Calu3 (cell line): ENCODE results near the gene MAP3K4. TPM values are rescaled to one million over a fixed set of nuclear protein-coding genes. Genes with fewer than 3 reads are reported as not detected.
"Not testable (repeated sequence)": the region's sequence is repeated elsewhere in the genome, so short reads cannot be mapped to it uniquely, and the experiment has no call there.

ENCODE experiments used
- BruUV-seq: library from RNA; stranded (reverse); fragments of 400-500 nt; replicated peaks from 2 replicates; lab custom pipeline; 2021; lab: Mats Ljungman, UMichigan
- CTCF ChIA-PET: fragments of 300-600 bp; sonication (Branson Sonifier 250); formaldehyde crosslinking; loops from one replicate; lab custom pipeline; 2022; ENCODE audit warnings: antibody characterized with exemption; lab: Charles Lee
- DNase-seq: peaks from one replicate; pipeline ENCODE4 v3.0.0; 2022
- H3K27ac Mint-ChIP-seq: one replicate; pipeline ENCODE4 v1.8.0; 2022; ENCODE audit warnings: mixed read lengths; ENCODE audit not compliant: unreplicated experiment
- H3K27me3 Mint-ChIP-seq: one replicate; pipeline ENCODE4 v1.8.0; 2022; ENCODE audit warnings: mixed read lengths; ENCODE audit not compliant: unreplicated experiment
- H3K36me3 Mint-ChIP-seq: one replicate; pipeline ENCODE4 v1.8.0; 2022; ENCODE audit warnings: mild to moderate bottlenecking, moderate library complexity, mixed read lengths; ENCODE audit not compliant: insufficient read depth, unreplicated experiment
- H3K4me1 Mint-ChIP-seq: one replicate; pipeline ENCODE4 v1.8.0; 2022; ENCODE audit warnings: mild to moderate bottlenecking, low read depth, mixed read lengths; ENCODE audit not compliant: unreplicated experiment
- H3K4me3 Mint-ChIP-seq: one replicate; pipeline ENCODE4 v1.8.0; 2022; ENCODE audit warnings: mild to moderate bottlenecking, low read depth, moderate library complexity, mixed read lengths; ENCODE audit not compliant: unreplicated experiment
- H3K9me3 Mint-ChIP-seq: one replicate; pipeline ENCODE4 v1.8.0; 2022; ENCODE audit warnings: low read depth, mixed read lengths; ENCODE audit not compliant: unreplicated experiment
- intact Hi-C: fragments of 100-400 bp; cut with micrococcal nuclease; formaldehyde crosslinking; loops from one replicate; pipeline ENCODE4 v1.10.0; 2022; ENCODE audit not compliant: unreplicated experiment
- total RNA-seq: library from RNA; stranded (reverse); gene quantifications from 2 replicates; pipeline ENCODE4 v1.2.3, GENCODE V29; 2022
- TF ChIP-seq, protein P1 (sequence below): fragments of 200-600 bp; IDR thresholded peaks from one replicate; pipeline ENCODE4 v1.8.0; 2022; ENCODE audit warnings: antibody characterized with exemption; ENCODE audit not compliant: unreplicated experiment

MAP3K4 gene
- total RNA-seq, 1 experiment from 2014 or later, result 62.2 TPM

DNA sequence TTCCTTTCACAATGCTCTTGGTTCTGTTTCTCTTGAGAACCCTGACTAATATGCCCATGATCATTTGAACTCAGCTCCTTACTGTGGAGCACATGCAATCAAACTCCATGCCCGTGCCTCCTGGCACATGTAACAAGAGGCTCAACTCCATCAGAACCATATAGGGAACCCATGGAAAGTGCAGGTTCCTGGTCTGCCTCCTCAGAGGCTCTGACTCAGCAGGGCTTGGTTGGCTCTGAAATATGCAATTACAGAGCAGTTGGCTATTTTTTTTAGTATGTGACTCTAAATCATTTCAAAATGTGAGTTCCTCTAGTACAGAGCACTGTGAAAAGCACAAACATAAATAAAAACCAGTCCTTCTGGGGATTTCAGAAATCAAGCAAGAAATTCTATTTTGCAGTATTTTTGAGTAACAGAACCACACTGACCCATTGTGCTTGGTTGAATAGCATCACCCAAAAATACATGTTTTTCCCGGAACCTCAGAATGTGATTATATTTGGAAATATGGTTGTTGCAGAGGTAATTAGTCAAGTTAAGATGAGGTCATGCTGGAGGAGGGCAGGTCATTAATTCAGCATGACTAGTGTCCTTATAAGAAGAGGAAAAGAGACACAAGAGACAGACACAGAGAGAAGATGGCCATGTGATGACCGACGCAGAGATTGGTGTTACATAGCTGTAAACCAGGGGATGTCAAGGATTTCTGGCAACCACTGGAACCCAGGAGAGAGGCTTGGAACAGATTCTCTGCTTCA lies 13.2 kb upstream of the MAP3K4 start:
- DNase-seq, result no peak
- Mint-ChIP-seq H3K36me3 (no peaks in the 10 kb centered on the region), H3K4me3 (no peak overlapping the region), H3K27ac (no peak overlapping the region), H3K4me1 (no peaks in the 10 kb centered on the region), H3K9me3 (no peaks in the 10 kb centered on the region), H3K27me3 (peaks cover 14% of the 10 kb centered on the region)
- BruUV-seq, result no TSS peak
- intact Hi-C loops, result no loop called here
- CTCF ChIA-PET, result no interaction called here
- TF ChIP-seq, protein P1, sequence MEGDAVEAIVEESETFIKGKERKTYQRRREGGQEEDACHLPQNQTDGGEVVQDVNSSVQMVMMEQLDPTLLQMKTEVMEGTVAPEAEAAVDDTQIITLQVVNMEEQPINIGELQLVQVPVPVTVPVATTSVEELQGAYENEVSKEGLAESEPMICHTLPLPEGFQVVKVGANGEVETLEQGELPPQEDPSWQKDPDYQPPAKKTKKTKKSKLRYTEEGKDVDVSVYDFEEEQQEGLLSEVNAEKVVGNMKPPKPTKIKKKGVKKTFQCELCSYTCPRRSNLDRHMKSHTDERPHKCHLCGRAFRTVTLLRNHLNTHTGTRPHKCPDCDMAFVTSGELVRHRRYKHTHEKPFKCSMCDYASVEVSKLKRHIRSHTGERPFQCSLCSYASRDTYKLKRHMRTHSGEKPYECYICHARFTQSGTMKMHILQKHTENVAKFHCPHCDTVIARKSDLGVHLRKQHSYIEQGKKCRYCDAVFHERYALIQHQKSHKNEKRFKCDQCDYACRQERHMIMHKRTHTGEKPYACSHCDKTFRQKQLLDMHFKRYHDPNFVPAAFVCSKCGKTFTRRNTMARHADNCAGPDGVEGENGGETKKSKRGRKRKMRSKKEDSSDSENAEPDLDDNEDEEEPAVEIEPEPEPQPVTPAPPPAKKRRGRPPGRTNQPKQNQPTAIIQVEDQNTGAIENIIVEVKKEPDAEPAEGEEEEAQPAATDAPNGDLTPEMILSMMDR, result no peak

DNA sequence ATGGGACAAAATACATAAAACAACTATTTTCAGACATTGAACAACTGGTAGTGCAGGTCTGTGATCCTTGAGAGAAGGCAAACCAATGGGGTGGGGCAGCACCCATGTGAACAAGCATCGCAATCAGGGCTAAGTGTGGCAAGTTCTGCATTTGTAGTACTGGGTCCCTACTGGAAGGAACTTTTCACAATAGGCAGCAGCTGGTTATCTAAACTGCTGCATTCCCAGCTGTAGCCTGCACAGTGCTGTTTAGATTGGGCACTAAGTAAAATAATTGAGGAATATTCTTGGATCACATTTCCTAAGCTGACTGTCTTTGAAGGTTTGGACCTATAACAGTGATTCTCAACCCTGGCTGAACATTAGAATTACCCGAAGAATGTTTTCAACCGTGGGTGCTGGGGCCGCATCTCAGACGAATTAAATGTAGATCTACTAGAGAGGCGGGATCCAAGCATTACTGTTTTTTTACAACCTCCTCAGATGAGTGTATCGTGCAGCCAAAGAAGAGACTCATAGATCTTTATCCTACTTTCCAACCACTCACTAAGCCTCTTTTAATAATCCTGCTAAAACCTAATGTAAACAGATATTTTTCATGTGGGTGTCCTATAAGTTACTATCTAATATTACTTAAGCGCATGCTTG lies 12.4 kb upstream of the MAP3K4 start:
- no peak for DNase-seq
- no TSS peak for BruUV-seq
- H3K9me3 Mint-ChIP-seq, result peaks cover 3% of the 10 kb centered on the region
- peaks cover 14% of the 10 kb centered on the region for H3K27me3 Mint-ChIP-seq
- intact Hi-C loops, result no loop called here
- H3K36me3 Mint-ChIP-seq, result no peaks in the 10 kb centered on the region
- H3K4me1 Mint-ChIP-seq, result no peaks in the 10 kb centered on the region
- CTCF ChIA-PET, result no interaction called here
- no peak overlapping the region for H3K27ac Mint-ChIP-seq
- H3K4me3 Mint-ChIP-seq, result no peak overlapping the region
- TF ChIP-seq, protein P1, result no peak

DNA sequence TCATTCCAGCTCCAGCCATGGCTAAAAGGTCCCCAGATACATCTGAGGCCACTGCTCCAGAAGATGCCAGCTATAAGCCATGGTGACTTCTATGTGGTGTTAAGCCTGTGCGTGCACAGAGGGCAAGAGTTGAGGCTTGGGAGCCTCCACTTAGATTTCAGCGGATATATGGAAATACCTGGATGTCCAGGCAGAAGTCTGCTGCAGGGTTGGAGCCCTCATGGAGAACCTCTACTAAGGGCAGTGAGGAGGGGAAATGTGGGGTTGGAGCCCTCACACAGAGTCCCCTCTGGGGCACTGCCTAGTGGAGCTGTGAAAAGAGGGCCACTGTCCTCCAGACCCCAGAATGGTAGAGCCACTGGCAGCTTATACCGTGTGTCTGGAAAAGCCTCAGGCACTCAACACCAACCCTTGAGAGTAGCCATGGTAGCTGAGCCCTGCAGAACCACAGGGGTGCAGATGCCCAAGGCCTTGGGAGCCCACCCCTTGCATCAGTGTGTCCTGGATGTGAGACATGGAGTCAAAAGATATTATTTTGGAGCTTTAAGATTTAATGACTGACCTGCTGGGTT lies 8.1 kb upstream of the MAP3K4 start:
- H3K36me3 Mint-ChIP-seq, CTCF ChIA-PET, BruUV-seq, H3K9me3 Mint-ChIP-seq, intact Hi-C loops, H3K4me3 Mint-ChIP-seq, H3K27me3 Mint-ChIP-seq, DNase-seq, H3K27ac Mint-ChIP-seq, H3K4me1 Mint-ChIP-seq: not testable (repeated sequence)

DNA sequence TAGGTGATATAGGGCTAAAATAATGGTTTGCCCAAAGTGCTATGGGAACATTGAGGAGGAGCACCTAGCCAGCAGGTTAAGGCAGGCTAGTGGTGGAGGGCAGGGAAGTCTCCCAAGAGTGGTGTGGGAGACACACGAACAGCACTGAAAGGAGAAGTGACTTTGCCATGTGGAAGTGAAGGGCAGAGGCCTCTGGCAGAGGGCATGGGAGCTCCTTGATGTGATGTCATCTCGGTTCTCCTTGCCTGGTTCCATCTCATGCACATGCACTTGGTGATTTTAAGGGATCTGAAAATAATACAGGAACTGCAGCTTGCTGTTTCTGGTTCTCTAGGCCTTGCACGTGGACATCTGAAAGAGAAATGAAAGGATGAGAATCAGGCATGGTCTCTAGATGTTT lies 4.7 kb upstream of the MAP3K4 start:
- Mint-ChIP-seq H3K36me3 (peaks cover 12% of the 10 kb centered on the region), H3K9me3 (peaks cover 7% of the 10 kb centered on the region), H3K4me3 (no peak overlapping the region), H3K27me3 (no peaks in the 10 kb centered on the region), H3K4me1 (no peaks in the 10 kb centered on the region), H3K27ac (no peak overlapping the region)
- CTCF ChIA-PET, result no interaction called here
- BruUV-seq, result no TSS peak
- TF ChIP-seq, protein P1, result no peak
- DNase-seq, result no peak
- intact Hi-C loops, result no loop called here
